ENCODE data around the gene BCCIP.

BCCIP gene

GRCh38 chr10:125848371-125848770, 25.0 kb downstream of the BCCIP start:
- no peak overlapping the region for H3K4me3 Mint-ChIP-seq
- no peaks in the 10 kb centered on the region for H3K27me3 Mint-ChIP-seq
- no peaks in the 10 kb centered on the region for H3K4me1 Mint-ChIP-seq
- H3K36me3 Mint-ChIP-seq = peaks cover 52% of the 10 kb centered on the region
- H3K27ac Mint-ChIP-seq = no peak overlapping the region
- H3K9me3 Mint-ChIP-seq = no peaks in the 10 kb centered on the region
- no peak for ATAC-seq

DNA sequence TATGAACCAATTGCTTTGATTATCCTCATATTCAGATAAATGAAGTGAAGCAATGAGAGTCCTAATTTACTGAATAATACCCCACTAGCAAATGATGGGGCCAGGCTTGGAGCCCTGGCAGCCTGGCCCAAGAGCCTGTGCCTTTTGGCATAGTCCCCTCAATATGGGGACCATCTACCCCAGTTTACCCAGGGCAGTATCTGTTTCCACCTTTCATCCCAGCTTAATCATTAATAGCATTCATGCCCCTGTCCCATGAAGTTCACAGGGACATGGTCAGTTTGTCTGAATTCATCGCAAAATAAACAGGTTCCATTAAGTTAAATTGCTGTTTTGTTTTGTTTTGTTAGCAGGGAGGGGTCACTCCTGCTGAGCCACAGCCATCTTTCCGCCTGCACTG, 25.5 kb downstream of the BCCIP start:
- no peaks in the 10 kb centered on the region for H3K27me3 Mint-ChIP-seq
- H3K4me3 Mint-ChIP-seq = no peak overlapping the region
- H3K4me1 Mint-ChIP-seq = no peaks in the 10 kb centered on the region
- H3K27ac Mint-ChIP-seq = no peak overlapping the region
- no peak for ATAC-seq
- peaks cover 51% of the 10 kb centered on the region for H3K36me3 Mint-ChIP-seq
- no peaks in the 10 kb centered on the region for H3K9me3 Mint-ChIP-seq

DNA sequence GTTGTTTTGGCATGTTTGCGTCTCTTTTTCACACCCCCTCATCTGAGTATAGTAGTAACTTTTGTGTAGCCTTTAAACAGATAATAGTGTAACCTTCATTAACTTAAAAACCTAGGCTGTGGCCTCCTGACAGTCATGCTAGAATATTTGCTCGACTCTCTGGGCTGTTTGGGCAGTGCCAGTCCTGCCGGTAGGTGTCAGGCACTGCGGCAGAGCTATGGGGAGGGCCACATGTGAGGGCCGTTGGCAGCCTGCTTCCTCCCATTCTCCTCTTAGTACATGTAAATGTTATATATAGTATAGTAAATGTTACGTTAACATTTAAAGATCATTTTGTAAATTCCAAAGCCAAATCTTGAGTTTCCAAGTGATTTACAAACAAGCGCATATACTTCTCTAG, 26.1 kb downstream of the BCCIP start:
- no peak overlapping the region for H3K4me3 Mint-ChIP-seq
- H3K4me1 Mint-ChIP-seq = no peaks in the 10 kb centered on the region
- H3K27ac Mint-ChIP-seq = no peak overlapping the region
- no peaks in the 10 kb centered on the region for H3K27me3 Mint-ChIP-seq
- peaks cover 50% of the 10 kb centered on the region for H3K36me3 Mint-ChIP-seq
- no peaks in the 10 kb centered on the region for H3K9me3 Mint-ChIP-seq
- ATAC-seq = no peak

DNA sequence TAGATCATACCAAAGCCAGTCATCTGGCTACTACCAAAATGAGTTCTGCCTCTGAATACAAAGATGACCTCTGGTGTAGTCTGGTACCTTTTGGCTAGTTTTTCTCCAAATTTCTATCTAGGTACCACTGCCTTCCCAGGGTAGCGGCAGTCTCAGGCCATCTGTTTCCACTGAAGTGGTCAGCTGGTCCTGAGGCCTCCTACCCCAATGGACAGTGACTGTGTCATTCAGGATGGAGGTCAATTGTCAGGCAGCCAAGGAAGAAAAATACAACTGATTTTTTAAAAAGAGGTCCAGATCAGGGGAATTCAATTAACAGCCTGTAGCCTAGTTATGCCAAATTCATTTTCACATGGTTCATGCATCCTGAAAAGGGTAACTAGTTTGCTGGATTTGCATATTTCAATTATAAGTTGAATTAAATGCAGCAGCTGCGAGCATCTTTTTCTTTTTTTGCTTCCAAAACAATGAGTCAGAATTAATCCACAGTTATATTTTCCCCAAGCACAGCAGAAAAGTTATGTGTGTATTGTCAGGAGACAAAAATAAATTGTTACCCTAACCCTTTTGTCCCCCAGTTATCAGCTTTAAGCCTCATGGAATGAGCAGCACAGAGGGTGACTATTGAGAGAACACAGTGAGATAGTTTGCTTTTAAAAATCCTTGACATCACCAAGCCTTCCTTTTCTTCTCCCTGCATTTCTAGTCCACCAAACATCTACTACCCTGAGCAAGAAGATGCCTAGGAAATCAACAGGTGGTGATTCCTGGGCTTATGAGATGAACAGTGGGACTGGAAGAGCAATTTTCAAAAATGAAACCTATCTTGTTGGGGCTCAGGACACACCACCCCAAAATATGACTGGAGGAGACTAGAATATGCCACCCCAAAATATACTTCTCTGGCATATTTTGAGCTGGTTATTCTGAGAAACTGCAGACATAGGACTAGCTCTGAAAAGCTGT, 27.7 kb downstream of the BCCIP start:
- Mint-ChIP-seq H3K4me1 (no peaks in the 10 kb centered on the region), H3K36me3 (peaks cover 48% of the 10 kb centered on the region), H3K9me3 (no peaks in the 10 kb centered on the region), H3K27me3 (no peaks in the 10 kb centered on the region), H3K27ac (no peak overlapping the region), H3K4me3 (no peak overlapping the region)
- ATAC-seq = no peak

- Mint-ChIP-seq H3K36me3 (peaks cover 37% of the 10 kb centered on the region), H3K27me3 (no peaks in the 10 kb centered on the region), H3K27ac (no peak overlapping the region), H3K4me1 (no peaks in the 10 kb centered on the region), H3K4me3 (no peak overlapping the region), H3K9me3 (no peaks in the 10 kb centered on the region)
- ATAC-seq = no peak
Observed at GRCh38 chr10:125852487-125852886, 29.1 kb downstream of the BCCIP start.

- H3K4me1 Mint-ChIP-seq = no peaks in the 10 kb centered on the region
- no peaks in the 10 kb centered on the region for H3K9me3 Mint-ChIP-seq
- no peak overlapping the region for H3K4me3 Mint-ChIP-seq
- peaks cover 11% of the 10 kb centered on the region for H3K36me3 Mint-ChIP-seq
- no peak for ATAC-seq
- H3K27ac Mint-ChIP-seq = no peak overlapping the region
- H3K27me3 Mint-ChIP-seq = no peaks in the 10 kb centered on the region
Observed at GRCh38 chr10:125857185-125857760, 33.9 kb downstream of the BCCIP start.

GRCh38 chr10:125859128-125859817, 35.9 kb downstream of the BCCIP start:
- no peaks in the 10 kb centered on the region for H3K27me3 Mint-ChIP-seq
- H3K36me3 Mint-ChIP-seq = peaks cover 11% of the 10 kb centered on the region
- no peak overlapping the region for H3K27ac Mint-ChIP-seq

GRCh38 chr10:125865120-125865519, 41.8 kb downstream of the BCCIP start:
- Mint-ChIP-seq H3K36me3 (peaks cover 14% of the 10 kb centered on the region), H3K27ac (no peak overlapping the region), H3K27me3 (no peaks in the 10 kb centered on the region), H3K4me3 (no peak overlapping the region), H3K9me3 (no peaks in the 10 kb centered on the region), H3K4me1 (no peaks in the 10 kb centered on the region)
- no peak for ATAC-seq

More at GRCh38 chr10:125859128-125859817, 35.9 kb downstream of the BCCIP start:
- H3K4me1 Mint-ChIP-seq = no peaks in the 10 kb centered on the region
- H3K9me3 Mint-ChIP-seq = no peaks in the 10 kb centered on the region
- H3K4me3 Mint-ChIP-seq = no peak overlapping the region
- no peak for ATAC-seq

- no peaks in the 10 kb centered on the region for H3K9me3 Mint-ChIP-seq
- no peak for ATAC-seq
- H3K36me3 Mint-ChIP-seq = peaks cover 14% of the 10 kb centered on the region
- H3K4me3 Mint-ChIP-seq = no peak overlapping the region
- no peaks in the 10 kb centered on the region for H3K4me1 Mint-ChIP-seq
- no peaks in the 10 kb centered on the region for H3K27me3 Mint-ChIP-seq
- H3K27ac Mint-ChIP-seq = no peak overlapping the region
Observed at GRCh38 chr10:125866421-125867029, 43.2 kb downstream of the BCCIP start.

DNA sequence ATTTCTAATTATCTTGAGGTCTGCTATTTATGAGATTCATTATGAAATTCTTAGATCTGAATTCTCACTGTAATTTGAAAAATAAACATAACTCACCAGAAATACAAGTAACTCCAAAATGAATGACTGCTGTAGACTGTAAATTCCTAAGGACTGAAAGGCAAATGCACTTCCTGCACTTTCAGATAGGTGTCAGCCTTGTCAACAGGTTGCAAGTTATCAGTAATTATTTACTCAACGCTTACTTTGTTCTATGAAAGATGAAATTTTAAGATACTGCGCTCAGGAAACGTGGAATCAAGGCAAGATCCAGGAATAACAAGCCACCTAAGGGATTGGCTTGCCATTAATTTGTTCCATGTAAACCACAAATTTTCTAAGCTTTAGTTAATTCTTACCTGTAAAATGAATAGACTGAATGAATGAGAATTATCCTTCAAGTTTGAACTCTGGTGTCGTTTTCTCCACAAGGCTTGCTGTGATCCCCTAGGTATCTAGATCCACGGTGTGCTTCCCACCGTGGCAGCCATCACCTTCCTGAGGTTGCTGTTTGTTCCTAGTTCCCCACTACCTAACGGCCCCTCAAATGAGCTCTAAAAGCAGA, 45.1 kb downstream of the BCCIP start:
- no peaks in the 10 kb centered on the region for H3K9me3 Mint-ChIP-seq
- no peak overlapping the region for H3K27ac Mint-ChIP-seq
- H3K27me3 Mint-ChIP-seq = no peaks in the 10 kb centered on the region
- H3K4me3 Mint-ChIP-seq = no peak overlapping the region
- ATAC-seq = no peak
- H3K4me1 Mint-ChIP-seq = no peaks in the 10 kb centered on the region
- peaks cover 14% of the 10 kb centered on the region for H3K36me3 Mint-ChIP-seq

- Mint-ChIP-seq H3K9me3 (peaks cover 3% of the 10 kb centered on the region), H3K36me3 (peaks cover 26% of the 10 kb centered on the region), H3K27me3 (no peaks in the 10 kb centered on the region), H3K4me3 (no peak overlapping the region), H3K4me1 (no peaks in the 10 kb centered on the region), H3K27ac (no peak overlapping the region)
- no peak for ATAC-seq
Observed at GRCh38 chr10:125871338-125871737, 48.0 kb downstream of the BCCIP start.

DNA sequence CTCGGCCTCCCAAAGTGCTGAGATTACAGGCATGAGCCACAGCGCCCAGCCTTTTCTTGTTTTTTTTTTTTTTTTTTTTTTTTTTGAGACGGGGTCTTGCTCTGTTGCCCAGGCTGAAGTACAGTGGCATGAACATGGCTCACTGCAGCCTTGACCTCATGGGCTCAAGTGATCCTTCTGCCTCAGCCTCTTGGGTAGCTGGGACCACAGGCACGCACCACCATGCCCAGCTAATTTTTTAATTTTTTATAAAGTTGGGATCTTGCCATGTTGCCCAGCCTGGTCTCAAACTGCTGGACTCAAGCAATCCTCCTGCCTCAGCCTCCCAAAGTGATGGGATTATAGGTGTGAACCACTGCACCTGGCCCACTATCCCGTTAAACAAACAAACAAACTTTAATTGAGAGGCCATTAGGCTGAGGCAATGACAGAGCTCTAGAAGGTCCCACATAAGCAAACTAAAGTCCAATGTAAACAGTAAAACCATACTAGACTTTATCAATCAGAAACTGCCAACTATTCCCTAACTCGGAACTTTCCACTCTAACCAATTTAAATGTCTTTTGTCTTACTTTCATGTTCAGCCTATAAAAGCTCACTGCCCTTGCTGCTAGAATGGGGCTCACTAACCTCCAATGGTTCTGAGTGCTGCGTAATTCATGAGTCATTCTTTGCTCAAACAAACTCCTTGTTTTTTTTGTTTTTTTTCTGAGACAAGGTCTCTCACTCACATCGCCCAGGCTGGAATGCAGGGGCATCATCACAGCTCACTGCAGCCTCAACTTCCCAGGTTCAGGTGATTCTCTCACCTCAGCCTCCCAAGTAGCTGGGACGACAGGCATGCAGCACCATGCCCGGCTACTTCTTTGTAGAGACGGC, 55.9 kb downstream of the BCCIP start:
- Mint-ChIP-seq H3K36me3 (peaks cover 60% of the 10 kb centered on the region), H3K4me3 (no peak overlapping the region), H3K4me1 (no peaks in the 10 kb centered on the region), H3K9me3 (peaks cover 3% of the 10 kb centered on the region), H3K27me3 (no peaks in the 10 kb centered on the region), H3K27ac (no peak overlapping the region)
- no peak for ATAC-seq

- H3K9me3 Mint-ChIP-seq = peaks cover 3% of the 10 kb centered on the region
Observed at GRCh38 chr10:125880719-125881118, 57.4 kb downstream of the BCCIP start.

DNA sequence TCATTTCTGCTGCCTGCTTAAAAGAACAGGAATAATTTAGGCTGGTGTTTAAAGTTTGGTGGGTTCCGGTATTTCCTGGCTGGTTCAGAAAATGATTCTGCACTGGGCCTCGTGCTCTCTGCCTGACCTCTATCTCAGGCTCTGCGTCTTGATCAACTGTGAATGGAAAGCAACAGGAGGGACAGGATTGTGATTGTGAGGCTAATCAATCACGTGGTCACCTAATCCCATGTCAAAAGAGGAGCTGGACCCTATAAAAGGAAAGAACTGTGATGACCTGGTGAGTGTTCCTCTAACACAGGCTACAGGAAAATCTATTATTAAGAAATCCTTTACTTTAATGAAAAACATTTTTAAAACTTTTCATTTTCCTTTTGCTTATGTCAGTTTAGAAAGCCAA, 57.8 kb downstream of the BCCIP start, which contains the start of gene DHX32:
TSS of gene DHX32 (minus strand) at position 101 of the 400 bp plus-strand sequence. CDS start 468 bp downstream, outside the sequence.
- Mint-ChIP-seq H3K27ac (no peak within 1 kb of the TSS), H3K27me3 (no peaks in the 10 kb centered on the region), H3K36me3 (peaks cover 41% of the 10 kb centered on the region), H3K4me1 (no peaks in the 10 kb centered on the region), H3K4me3 (no peak within 1 kb of the TSS), H3K9me3 (no peaks in the 10 kb centered on the region)
- ATAC-seq = no peak

More at GRCh38 chr10:125880719-125881118, 57.4 kb downstream of the BCCIP start:
- Mint-ChIP-seq H3K27ac (no peak overlapping the region), H3K4me1 (no peaks in the 10 kb centered on the region), H3K36me3 (peaks cover 46% of the 10 kb centered on the region), H3K4me3 (no peak overlapping the region), H3K27me3 (no peaks in the 10 kb centered on the region)
- ATAC-seq = no peak
